GM18870 (cell line): Measurements from ENCODE around the gene UIMC1.

Experiments
- ATAC-seq: cut with Tn5 transposase; IDR thresholded peaks from one replicate; pipeline ENCODE4 v1.9.1; 2021; ENCODE audit warnings: moderate library complexity; ENCODE audit not compliant: unreplicated experiment

Gene UIMC1

DNA sequence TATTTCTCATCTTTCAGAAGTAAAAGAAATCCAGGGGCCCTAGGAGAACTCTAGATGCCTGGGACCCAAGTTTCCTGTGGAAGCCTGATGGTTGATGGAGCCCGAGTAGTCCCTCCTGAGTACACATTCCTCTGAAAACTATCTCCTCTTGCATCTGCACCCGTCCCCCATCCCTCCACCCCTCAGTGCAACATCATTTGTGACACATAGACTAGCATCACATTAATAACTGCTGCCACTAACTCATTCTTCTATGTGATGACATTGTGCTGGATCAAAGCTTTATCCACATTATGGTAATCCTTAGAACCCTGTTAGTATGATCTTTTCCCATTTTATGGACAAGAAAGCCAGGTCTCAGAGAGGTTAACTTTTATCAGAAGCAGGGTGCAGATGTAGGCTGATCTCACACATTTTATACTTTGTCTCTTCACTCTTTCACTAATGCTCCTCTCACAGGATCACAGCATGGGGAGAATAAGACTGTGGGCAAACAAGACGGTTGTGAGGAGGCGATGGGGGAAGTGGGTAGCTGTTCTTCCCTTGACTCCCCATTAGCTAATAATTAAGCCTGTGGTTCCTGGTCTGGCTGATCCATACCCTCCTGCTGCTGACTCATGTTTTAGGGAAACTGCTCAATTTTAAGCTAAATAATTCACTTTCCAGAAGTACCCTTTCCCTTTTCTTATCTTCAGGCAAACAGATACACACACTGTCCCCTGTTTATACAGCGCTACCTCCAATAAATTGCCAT is 103.5 kb downstream of the UIMC1 start:
- no peak for ATAC-seq

GRCh38 chr5:176902102-176902814 is 104.3 kb downstream of the UIMC1 start:
- ATAC-seq = no peak

GRCh38 chr5:176901260-176902101 is 105.1 kb downstream of the UIMC1 start:
- peak; percentile 63 for ATAC-seq

- no peak for ATAC-seq
These were observed 105.8 kb downstream of the UIMC1 start for GRCh38 chr5:176900780-176901204.

DNA sequence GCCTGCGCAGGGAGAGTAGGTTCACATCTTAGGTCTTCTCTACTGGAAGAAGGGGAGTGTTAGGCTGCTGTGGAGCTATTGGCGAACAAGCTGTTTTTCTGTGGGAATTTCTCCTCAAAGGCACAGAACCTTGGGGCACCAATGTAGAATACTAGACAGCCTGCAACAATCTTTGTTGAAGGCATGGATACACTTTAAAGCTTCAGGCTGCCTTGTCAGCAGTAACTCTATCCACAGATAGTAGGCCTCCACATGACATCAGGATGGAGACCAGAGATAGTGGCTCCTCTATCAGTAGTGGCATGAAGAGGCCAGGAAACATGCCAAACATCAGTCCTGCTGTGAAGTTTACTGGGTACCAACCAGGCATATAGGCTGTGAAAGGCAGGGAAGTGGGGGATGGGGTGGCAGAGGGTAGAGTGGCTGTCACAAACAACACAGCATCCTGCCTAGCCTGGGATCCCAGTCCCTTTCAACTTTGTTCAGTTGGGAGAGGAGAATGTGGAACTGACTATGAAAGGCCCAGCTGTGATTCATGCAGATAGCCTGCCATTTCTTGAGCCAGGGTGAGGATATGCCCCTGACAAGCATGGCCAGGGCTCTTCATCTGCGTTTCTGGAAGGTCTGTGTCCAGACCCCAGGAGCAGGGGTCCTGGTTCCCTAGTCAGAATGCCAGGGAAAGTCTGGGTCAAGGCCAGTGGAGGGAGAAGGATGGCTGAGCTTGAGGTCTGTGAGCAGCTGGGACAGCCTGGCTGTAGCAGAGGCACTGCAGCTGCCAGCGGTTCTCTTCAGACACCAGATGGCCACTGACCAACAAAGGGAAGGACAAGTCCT is 106.4 kb downstream of the UIMC1 start:
- no peak for ATAC-seq

DNA sequence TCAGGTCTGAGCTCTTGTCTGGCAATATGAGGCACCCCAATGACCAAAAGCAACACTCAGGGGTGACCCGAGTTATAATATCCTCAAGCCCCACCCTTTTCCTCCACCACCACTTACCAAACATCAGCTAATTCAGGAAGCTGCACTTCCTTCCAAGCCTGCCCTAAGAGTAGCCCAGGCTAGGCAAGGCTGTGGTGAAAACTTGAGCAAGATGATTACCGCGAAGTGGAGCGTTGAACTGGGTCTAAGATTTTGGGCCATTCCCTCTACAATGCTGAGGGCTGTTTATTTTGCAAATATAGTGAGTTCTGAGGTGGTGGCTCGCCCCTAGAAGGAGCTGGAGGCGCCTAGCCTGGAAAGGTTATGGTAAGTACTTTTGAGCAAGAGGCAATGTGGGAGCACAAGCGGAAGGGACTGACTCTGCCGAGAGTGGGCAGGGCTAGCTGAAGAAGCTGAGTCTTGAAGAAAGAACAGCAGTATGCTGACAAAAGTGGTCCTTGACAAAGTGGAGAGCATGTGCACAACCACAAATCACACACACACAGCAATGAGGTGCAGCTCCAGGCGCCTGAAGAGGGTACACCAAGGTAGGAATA is 107.2 kb downstream of the UIMC1 start, which contains the start of gene HK3:
TSS of gene HK3 (minus strand) at position 51 of the 596 bp plus-strand sequence. CDS start 3,187 bp downstream, outside the sequence.
- ATAC-seq = no peak

DNA sequence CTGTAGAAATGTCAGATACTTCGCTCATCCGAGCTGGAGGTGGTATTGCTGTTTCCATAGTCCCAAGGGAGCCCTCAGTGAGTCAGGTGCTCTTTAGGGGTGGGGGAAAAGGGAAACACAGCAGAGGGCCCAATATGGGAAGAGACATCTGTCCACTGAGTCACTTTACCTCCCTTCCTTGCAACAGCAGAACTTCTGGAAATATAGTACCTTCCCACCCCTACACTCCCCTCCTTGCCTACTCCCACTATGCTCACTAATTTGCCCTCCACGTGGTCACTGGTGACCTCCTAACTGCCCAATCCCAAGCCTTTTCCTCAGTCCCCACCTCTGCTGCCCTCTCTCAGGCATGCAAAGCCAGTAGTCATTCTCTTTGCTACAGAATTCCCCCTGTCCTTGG is 109.3 kb downstream of the UIMC1 start:
- ATAC-seq = no peak

GRCh38 chr5:176895831-176896230 is 110.7 kb downstream of the UIMC1 start:
- no peak for ATAC-seq

- no peak for ATAC-seq
These were observed 112.3 kb downstream of the UIMC1 start for GRCh38 chr5:176894298-176894697.

DNA sequence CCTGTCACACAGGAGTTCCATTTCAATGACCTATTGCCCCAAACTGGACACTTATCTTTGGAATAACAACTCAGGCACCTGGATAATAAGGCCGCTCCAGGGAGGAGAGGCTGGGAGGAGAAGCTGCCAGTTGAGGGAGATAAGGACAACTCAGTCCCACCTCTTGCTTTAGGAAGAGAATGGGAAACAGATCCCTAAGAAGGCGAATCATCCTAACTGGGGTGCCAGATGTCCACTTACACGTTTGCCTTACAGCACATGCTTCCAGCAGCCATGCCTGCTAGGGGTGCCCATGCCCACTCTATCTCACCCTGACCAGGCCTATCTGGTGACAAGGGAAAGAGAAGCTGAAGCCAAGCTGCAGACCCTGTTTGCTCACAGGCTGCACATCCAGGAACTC is 113.9 kb downstream of the UIMC1 start:
- ATAC-seq = no peak

DNA sequence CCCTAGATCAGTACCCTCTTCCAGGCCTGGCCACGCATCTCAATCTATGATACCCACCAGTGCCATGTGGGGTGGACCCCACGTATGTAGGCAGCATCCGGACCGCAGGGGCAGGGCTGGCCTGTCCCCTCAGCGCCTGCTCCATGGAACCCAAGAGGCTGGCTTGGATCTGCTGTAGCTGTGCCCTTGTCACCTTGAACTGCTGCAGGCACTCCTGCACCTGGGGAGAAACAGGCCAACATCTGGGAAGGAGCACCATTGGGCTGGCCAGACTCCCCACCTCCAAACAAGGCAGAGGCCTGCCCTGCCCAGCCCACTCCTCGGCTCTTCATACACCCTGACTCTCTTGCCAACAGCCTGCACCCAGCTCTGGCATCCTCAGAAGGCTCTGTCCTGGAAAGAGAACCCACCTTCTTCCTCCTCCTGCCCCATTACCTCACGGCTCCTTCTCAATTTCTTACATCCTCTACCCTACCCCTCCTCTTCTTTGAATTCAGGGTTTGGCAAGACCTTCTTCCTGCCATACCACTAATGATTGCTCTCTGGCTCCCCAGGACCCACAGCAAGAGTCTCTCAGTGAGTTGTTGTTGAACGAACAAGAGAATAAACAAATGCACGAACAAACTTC is 115.1 kb downstream of the UIMC1 start:
- ATAC-seq = no peak

- no peak for ATAC-seq
These were observed 115.9 kb downstream of the UIMC1 start for GRCh38 chr5:176890455-176891330.

DNA sequence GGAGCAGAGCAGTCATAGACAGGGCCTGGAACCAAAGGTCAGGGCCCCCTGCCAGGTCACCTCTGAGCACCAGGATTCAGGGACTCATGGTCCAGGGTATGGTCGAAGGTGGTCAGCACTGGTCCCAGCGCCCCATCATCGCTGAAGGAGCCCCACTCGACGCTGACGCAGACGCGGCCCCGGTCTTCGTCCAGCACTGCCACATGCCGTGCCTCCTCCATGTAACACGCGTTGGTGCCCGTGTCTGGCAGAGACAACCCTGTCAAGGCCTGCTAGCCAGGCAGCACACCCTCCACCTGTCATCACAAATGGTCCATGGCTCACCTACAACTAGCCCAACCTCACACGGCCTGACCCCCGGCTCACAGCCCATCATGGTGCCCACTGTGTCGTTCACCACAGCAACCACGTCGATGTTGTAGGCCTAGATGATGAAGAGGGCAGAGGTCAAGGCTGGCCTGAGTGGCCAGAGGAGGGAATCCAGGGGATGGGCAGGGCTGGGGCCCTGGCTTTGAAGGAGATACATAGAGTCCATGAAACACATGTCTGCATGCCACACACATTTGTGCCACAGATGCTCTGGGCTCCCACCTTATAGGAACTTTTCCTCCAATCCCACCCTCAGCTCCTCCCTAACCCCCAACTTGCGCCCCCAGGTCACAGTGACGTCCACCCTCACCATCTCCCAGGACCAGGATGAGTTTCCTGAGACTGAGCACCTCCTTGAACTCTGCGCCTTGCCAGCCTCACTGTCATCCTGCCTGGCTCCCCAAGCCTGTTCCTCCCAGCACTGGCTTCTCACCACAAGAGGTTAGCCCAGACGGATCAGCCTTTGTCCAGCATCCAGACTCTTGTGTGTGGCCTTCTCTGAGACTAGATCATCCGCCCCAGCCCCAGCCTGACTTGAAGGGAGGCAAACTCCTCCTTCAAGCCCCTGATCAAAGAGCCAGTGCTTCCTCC is 117.0 kb downstream of the UIMC1 start:
- ATAC-seq = no peak

GRCh38 chr5:176888865-176889165 is 117.8 kb downstream of the UIMC1 start:
- ATAC-seq = no peak

DNA sequence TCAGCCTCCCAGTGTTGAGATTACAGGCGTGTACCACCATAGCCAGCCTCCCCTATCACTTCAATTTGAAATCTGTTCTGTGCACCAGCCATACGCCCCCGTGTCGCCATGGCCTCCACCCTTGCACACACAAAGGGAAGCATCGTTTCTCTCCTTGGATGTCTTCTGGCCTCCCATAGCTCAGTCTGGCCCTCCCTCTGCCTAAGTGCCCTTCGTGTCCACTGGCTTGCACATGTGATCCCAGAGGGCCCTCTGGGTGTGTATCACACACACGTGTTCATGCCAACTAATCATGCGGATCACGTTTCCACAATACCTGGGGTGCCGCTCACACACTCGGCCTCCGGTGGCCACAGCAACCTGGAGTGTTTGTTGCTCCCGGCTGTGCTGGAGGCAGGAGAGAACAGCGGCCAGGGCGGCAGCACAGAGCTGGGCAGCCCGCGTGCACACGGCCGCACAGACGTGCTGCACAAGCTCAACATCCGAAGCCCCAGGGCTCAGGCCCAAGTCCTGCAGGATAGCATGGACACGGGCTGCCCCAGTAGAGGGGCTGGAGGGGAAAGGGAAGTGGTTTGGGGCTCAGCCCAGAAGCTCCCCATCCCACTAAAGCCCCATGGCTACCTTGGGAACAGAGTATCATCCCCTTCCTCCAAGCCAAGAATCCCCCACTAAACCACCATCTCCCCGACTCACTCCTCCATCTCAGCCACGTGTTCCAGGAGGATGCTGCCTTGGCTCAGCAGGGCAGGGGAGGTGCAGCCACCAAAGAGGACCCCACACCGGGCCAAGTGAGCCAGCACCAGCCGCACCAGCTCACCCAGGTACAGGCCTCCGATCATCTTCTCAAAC is 118.3 kb downstream of the UIMC1 start:
- no peak for ATAC-seq

- ATAC-seq = no peak
These were observed 119.2 kb downstream of the UIMC1 start for GRCh38 chr5:176887252-176887849.
